Suprapubic skin (tissue), 4 donors: ENCODE results near the gene ZCCHC3.

ENCODE experiments used
- EP300 ChIP-seq: sonication (generic); formaldehyde crosslinking; IDR thresholded peaks from one replicate; pipeline ENCODE4 v1.6.1; 2017; ENCODE audit warnings: antibody characterized with exemption
- POLR2A ChIP-seq, 2 donors: fragments of 450-650 bp; IDR thresholded peaks; one replicate each; pipeline ENCODE4 v1.6.1; 2017; ENCODE audit warnings: antibody characterized with exemption in 2 of 2, mild to moderate bottlenecking in 2 of 2, moderate library complexity in 2 of 2
- POLR2AphosphoS5 ChIP-seq, 3 donors: sonication (generic); formaldehyde crosslinking; IDR thresholded peaks; one replicate each; pipeline ENCODE4 v1.6.1; 2017; ENCODE audit warnings: antibody characterized with exemption in 3 of 3
- TF ChIP-seq, protein P1 (sequence below), 2 donors: fragments of 200-600 bp in 1 of 2; fragments of 450-650 bp in 1 of 2; sonication (generic) in 1 of 2; IDR thresholded peaks; one replicate each; pipeline ENCODE4 v1.5.1; 2016 to 2019; ENCODE audit warnings: antibody characterized with exemption in 2 of 2, mild to moderate bottlenecking in 1 of 2, moderate library complexity in 1 of 2

GRCh38 chr20:313402-313801 lies 16.0 kb downstream of the ZCCHC3 start:
- no peak for TF ChIP-seq POLR2A (IDR thresholded peaks at IDR 0.05)
- TF ChIP-seq, protein P1, sequence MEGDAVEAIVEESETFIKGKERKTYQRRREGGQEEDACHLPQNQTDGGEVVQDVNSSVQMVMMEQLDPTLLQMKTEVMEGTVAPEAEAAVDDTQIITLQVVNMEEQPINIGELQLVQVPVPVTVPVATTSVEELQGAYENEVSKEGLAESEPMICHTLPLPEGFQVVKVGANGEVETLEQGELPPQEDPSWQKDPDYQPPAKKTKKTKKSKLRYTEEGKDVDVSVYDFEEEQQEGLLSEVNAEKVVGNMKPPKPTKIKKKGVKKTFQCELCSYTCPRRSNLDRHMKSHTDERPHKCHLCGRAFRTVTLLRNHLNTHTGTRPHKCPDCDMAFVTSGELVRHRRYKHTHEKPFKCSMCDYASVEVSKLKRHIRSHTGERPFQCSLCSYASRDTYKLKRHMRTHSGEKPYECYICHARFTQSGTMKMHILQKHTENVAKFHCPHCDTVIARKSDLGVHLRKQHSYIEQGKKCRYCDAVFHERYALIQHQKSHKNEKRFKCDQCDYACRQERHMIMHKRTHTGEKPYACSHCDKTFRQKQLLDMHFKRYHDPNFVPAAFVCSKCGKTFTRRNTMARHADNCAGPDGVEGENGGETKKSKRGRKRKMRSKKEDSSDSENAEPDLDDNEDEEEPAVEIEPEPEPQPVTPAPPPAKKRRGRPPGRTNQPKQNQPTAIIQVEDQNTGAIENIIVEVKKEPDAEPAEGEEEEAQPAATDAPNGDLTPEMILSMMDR (IDR thresholded peaks at IDR 0.05): no peak
- no peak for TF ChIP-seq POLR2AphosphoS5 (IDR thresholded peaks at IDR 0.05)
- TF ChIP-seq EP300: no peak
